HG03175 (cell line): Measurements from ENCODE around the gene RASAL1.
A peak's percentile ranks its signal among the peaks of the same experiment; 100 is the strongest.

Experiments used
- ATAC-seq: cut with Tn5 transposase; IDR thresholded peaks from one replicate; pipeline ENCODE4 v1.9.1; 2021; ENCODE audit warnings: mild to moderate bottlenecking, moderate library complexity; ENCODE audit not compliant: unreplicated experiment

Gene RASAL1

DNA sequence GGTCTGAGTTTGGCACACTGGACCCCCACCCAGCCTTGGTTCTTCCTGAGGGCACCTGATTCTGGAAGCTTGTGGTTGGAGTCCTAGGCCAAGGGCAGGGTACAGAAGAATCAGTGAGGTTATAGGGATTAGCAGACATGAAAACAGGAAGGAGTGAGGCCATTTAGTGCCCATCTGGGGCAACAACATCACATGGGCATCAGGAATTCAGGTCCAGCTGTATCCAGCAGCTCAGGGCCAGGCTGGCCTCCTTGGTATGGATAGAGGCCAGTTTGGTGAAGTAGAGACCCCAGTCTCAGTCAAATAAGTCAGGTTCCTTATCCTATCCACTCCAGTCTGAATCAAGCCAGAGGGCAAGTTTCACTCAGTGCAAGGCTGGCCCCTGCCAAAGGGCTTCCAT lies 36.2 kb downstream of the RASAL1 start:
- ATAC-seq: no peak

DNA sequence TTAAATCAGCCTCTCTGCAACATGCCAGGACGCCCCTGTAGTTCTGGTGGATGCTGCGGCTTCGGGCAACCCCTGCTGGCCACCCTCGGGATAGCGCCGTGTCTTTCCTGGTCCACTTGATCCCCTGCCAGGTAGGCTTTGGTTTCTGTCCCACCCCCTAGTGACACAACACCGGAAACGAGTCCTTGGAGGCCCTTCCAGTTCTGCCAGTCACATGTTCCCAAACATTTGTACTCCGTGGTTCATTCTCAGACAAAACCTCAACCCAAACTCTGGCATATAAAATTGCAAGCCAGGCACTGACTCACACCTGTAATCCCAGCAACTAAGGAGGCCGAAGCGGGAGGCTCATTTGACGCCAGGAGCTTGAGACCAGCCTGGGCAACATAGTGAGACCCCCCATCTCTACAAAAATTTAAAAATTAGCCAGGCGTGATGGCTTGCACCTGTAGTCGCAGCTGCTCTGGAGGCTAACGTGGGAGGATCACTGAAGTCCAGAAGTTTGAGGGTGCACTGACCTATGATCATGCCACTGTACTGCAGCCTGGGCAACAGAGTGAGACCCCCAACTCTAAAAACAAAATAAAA lies 37.0 kb downstream of the RASAL1 start:
- no peak for ATAC-seq

DNA sequence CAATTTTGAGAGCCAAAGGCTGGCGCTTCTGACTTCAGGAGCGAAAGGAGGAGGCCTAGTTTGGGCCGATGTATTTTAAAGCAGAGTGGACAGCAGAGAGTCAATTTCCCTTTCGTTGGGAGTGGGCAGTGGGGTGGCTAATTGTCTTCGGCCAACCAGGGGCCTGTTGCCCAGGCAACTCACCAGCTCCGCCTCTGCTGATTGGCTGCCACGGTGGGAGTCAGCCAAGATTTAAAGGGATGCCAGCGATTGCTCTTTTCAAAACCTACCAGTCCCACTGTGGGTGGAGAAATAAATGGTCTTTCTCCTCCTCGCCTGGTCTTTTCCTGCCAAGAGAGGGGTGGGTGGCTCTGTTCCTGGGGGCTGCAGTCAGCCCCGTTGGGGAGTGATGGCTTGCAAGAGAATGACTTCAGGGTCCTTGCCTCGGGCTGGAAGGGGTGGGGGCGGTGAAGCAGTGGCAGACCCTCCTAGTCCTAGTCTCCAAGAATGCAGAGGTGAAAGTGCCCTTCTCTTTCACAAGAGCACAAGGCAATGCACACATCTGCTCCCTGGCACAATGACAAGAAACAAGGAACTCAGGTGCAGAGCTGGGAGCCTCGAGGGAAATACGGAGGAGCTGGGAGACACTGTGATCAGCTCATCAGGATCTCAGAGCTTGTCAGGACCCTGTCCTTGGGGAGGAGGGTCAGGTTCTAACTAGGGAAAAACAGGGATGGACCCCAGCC lies 37.7 kb downstream of the RASAL1 start:
- no peak for ATAC-seq

DNA sequence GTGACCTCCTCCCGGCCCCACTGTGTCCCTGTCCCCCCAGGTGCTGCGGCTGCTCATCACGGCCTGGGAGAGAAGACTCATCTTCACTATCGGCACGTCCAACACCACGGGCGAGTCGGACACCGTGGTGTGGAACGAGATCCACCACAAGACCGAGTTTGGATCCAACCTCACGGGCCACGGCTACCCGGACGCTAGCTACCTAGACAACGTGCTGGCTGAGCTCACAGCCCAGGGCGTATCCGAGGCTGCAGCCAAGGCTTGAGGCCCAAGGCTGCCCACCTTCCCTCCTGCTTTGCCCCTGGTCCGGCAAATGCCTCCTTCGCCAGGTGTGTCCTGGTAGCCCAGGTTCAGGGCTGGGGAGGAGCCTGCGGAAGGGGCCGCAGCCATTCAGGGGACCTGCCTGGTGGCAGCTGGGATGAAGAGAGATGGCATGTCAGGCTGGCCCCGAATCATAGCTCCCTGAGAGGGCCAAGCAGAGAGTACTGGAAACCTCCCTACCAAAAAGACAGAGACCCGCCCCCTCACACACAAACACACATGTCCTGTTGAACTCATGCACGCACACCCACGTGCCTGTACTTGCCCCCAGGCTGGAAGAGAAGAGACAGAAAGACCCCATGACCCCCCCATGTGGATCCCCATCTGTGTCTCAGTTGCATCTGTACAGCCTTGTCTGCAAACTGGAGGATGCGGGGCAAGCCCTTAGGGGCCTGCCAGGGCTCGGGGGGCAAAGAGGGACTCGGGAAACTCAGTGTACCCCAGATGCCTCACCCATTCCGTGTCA lies 38.7 kb downstream of the RASAL1 start:
- ATAC-seq: no peak

DNA sequence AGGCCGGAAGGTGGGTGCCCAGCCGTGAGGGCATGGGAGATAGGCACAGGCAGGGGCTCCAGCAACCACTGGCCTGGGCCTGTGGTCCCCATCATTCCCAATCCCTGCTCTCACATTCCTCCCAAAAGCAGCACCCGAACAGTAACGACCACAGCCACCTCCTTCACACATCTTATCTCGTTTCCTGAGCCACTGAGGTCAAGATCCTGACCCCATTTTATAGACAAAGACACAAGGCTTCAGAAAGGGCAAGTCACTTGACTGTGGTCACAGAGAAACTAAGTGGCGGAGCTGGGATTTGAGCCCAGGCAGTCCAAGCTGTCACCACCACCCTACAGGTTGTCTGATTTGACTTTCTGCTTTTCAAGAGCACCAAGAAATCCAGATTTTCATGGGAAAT lies 40.2 kb downstream of the RASAL1 start:
- ATAC-seq: no peak

DNA sequence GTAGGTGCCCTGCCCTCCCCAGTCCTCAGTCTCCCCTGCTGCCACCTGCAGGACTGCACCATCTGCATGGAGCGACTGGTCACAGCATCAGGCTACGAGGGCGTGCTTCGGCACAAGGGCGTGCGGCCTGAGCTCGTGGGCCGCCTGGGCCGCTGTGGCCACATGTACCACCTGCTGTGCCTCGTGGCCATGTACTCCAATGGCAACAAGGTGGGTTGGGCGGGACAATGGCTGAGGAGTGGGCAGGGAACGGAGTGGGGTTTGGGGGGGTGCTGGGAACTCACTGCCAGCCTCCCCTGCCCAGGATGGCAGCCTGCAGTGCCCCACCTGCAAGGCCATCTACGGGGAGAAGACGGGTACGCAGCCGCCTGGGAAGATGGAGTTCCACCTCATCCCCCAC lies 40.8 kb downstream of the RASAL1 start:
- ATAC-seq: no peak

DNA sequence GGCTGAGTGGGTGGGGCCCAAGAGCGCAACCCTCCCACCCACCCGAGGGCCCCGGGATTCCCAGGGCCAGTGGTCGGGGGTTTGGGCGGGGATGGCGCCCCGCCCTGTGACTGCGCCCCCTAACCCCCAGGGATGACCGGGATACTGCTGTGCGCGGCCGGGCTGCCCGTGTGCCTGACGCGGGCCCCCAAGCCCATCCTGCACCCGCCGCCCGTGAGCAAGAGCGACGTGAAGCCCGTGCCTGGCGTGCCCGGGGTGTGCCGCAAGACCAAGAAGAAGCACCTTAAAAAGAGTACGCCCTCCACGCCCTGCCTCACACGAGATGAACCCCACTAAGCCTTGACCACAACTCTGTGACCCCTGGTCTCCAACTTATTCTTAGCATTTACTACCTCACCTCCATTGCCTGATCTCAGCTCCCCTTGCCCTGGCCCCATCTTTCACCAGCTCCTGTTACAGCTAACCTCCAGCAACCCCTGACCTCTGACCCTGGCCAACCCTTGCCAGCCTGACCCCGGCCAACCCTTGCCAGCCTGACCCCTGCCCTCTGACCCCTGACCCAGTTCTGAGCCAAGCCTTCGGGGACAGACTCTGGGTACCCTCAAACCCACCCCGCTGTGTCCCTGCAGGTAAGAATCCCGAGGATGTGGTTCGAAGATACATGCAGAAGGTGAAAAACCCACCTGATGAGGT lies 42.0 kb downstream of the RASAL1 start:
- no peak for ATAC-seq

DNA sequence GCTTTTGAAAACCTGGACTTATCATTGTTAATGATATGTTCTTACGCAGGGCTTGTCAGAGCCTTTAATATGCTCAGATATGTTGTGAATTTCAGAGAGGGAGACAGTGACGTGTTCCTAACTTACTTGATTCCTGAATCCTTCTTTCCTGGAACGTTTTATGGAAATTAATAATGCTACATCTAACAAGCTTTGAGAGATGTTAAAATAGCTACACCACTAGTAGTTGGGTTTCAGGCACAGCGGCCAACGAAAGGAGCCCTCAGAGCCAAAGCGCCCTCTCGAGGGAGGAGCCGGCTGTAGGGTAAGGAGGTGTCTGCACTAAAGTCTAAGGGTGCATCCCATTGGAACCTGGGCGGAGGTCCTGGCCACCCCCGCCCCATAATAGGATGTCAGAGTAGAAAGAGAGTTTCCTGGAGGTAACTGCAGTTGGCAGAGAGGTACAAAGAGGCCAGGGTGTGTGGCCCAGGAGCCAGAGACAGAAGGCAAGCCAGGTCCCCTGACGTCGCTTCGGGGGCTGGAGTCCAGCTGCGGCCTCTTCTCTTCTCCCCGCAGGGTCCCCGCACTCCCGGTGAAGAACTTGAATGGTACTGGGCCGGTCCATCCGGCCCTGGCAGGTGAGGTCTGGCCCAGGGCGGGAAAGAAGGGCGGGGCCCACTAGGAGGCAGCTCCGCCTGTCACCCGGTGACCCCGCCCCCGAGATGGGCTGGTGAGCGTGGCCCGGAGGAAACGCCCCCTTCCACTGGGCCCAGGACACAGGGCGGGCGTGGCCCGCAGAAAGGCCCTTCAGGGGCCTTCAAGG lies 42.8 kb downstream of the RASAL1 start:
- no peak for ATAC-seq

DNA sequence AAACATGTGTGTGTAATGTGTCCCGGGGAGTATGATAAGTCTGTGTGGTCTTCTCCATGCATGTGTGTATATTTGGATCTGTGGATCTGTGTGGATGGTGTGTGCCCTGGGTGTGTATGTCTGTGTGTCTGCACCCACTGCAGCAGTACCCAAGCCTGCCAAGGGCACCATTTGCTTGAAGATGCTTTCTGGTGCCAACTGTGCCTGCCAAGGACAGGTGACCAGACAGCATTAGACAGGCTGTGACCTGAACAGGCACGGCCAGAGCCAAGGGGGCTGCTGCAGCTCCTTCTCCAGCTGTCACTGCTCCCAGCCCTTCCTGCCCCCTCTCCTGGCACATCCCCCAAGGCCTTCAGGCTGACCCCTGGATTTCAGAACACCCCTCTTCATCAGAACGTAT lies 44.1 kb downstream of the RASAL1 start:
- no peak for ATAC-seq

DNA sequence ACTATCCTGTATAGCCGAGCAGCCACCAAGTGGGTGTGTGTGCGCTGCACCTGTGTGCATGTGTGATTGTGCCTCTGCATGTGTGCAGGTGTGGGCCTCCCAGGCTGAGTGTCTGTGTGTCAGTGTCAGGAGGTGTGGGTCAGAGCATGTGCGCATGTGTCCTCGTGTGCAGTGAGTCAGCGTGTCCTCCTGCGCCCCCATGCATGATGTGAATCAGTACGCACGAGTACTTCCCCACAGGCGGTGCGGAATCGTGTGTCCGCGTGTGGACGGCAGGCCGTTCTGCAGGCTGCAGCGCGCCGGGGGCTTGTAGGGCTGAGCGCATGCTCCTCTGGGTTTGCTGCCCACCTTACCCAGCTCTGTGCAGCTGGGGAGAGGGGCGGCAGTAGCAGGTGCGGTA lies 44.8 kb downstream of the RASAL1 start:
- no peak for ATAC-seq

DNA sequence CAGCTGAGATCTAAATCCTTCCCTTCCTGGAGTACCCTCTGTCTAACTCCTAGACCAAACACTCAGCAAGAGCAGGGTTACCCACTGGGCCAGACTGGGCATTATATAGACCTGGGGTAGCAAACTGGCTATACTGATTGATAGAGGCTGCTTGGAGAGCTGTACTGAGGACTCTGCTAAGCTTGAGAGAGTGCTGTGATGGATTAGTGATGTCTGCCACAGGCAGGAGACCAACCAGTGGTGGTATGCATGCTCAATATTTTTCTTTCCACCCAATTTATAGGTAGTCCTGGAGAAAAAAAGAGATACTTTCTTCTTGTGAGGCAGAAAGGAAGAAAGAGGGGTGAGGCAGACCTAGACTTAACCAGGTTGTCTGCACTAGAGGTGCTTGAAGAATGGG lies 45.7 kb downstream of the RASAL1 start:
- ATAC-seq: no peak

DNA sequence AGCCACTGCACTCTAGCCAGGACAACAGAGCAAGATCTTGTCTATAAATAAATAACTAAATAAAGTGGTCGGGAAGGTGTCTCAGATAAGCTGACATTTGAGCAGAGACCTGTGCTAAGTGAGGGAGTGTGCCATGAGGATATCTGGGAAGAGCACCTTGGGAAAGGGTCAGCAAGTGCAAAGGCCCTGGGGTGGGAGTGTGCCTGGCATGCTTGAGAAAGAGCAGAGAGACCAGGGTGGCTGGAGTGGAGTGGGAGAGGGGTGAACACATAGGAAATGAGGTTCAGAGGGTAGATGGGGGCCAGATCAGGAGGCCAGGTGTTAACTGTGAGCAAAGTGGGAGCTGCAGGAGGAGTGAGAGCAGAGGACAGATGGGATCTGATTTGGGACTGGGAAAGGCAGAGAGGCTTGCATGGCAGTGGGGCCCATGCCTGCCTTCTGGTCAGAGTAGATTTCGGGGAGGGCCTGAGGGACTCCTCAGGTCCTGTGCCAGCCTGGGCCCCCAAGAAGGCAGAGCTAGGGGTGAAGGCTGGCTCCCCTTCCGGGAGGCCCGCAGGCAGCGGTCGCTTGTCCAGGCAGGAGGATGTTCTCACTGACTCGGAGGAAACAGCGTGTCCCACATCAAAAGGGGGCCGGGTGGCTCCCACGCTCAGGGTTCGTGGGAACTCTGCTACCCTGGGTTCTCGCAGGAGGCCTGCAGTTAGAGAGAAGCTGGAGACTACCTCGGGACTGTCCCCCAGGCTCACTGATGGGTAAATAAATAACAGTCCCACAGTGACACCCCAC lies 46.4 kb downstream of the RASAL1 start:
- no peak for ATAC-seq

DNA sequence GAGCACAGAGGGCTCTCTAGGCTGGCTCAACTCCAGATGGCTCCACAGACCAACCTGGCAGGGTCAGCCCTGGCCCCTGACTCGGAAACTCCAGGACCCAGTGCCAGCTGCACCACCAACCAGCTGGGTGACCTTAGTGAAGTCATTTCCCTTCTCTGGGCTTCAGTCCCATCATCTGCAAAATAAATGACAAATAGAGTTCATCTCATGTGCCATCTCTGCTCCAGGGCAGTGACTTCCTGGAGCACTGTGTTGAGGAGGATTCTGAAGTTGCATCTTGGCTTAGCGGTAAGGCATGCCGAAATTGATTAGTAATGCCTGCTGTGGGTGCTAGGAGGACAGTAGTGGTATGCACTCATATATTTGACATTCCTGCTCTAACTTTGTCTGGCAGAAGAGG lies 47.5 kb downstream of the RASAL1 start:
- no peak for ATAC-seq

DNA sequence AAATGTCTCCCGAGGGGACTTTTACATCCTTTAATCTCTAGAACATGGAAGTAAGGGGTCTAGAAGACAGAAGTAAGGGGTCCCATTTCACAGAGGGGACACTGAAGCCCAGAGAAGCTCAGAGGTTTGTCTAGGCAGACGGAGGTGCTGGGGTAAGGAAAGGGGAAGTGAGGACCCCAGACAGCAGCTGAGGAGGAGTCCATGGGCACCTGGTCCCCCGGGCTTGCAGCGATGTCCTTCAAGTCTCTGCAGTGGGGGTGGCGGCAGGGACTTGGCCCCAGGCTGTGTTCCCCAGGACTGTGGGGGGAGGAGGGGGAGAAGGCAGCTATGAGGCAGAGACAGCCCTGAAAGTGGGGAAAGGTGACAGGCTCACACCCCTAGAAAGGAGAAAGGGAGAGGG lies 48.4 kb downstream of the RASAL1 start:
- ATAC-seq: no peak

DNA sequence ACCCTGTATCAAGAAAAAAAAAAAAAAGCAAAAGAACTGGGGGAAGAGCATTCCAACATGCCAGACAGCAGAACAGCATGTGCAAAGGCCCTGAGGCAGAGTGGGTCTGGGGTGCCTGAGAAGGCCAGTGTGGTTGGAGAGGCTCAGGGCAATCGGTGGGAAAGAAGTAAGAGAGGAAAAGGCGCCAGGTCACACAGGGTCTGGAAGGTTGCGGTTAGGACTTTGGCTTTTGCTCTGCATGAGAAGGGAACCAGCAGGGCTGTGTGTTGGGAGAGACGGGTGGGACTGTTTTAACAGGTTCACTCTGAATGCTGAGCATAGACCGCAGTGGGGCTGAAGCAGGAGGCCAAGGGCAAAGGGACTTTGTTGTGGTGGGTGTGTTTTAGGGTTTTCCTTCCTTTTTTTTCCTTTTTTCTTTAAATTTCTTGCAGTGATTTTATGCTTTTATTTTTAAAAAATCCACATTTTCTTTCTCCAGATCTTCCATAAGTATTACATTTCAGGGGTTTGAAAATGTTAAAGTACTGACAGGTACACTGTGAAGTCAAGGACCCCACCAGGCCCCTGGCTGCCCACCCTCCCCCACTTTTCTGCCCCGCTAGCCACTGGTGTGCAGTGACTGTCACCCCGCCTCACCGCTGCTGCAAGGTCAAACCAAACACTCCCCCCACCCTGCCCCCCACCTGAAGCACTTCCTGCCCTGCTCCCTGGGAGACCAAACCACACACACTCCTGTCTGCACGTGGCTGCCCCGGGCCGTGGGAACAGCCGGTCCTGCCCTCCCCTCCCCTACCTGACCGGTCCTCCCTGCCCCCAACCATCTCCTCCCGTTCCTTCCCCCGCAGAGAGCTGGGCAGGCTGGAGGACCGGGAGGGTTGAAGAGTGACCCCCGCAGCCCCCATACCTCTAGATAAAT lies 49.1 kb downstream of the RASAL1 start:
- ATAC-seq: peak; percentile 30

DNA sequence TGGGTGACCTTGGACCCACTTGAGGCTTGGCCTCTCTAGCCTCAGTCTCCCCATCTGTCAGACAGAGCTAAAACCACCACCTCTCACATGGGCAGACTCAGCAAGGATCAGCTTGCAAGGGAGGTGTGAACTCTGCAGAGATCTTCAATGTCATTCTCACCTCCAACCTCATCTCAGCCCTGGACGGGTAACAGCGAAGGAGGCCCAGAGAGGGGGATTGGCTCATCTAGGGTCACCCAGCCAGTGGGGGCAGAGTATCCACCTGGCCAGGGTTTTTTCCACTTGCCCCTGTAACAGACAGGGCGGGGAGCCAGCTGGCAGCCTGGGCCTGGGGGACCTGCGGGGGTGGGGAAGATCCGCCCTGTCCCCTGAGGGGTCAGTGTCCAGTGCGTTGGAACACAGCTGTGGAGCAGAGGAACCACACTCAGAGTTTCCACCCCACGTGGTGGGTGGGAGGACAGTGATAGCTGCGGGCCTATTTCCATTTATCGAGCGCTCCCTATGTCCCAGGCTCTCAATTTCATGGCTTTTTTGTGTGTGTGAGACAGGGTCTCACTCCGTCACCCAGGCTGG lies 51.6 kb downstream of the RASAL1 start:
- no peak for ATAC-seq

DNA sequence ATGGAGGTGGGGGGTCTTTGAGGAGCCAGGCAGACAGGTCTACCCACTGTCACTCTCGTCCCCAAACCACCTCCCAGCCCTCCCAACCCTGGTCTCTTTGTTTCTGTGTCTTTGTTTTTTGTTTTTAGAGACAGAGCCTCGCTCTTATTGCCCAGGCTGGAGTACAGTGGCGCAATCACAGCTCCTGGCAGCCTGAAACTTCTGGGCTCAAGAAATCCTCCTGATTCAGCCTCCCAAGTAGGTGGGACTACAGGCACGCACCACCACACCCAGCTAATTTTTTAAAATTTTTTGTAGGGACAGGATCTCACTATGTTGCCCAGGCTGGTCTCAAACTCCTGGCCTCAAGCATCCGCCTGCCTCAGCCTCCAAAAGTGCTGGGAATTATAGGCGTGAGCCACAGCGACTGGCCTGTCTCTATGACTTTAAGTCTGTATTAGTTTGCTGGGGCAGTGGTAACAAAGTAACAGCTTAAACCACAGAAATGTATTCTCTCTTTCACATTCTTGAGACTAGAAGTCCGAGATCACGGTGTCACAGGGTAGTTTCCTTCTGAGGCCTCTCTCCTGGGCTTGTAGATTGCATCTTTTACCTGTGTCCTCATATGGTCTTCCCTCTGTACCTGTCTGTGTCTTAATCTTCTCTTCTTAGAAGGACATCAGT lies 52.9 kb downstream of the RASAL1 start:
- ATAC-seq: peak; percentile 75

DNA sequence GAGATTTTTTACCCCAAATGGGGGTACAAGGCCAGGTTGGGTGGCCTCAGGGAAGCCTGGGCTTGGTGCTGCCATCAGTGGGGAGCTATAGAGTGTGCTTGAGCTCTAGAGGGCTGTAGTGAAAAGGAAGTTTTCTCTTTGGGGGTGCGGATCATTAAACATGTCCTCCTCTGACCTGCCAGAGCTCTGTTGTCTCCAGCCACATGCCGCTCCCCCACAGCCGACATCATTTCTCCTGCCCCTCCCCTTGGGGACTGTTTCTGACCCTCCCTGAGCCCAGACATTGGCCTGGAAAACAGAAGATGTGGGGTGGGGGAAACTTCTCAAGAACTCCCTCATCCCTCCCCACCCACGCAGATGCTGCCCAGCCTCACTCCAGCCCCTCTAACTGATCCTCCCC lies 53.7 kb downstream of the RASAL1 start:
- ATAC-seq: no peak
